ENCODE results near the gene CYP2C9. TPM values are rescaled to one million over a fixed set of nuclear protein-coding genes. Genes with fewer than 3 reads are reported as not detected.

CYP2C9 gene
- total and polyA plus RNA-seq, 2 of the 13 experiments (the other 11 are each of a cell fraction or from before 2014, with no cell fraction given) = not detected

- TF ChIP-seq, protein P1, sequence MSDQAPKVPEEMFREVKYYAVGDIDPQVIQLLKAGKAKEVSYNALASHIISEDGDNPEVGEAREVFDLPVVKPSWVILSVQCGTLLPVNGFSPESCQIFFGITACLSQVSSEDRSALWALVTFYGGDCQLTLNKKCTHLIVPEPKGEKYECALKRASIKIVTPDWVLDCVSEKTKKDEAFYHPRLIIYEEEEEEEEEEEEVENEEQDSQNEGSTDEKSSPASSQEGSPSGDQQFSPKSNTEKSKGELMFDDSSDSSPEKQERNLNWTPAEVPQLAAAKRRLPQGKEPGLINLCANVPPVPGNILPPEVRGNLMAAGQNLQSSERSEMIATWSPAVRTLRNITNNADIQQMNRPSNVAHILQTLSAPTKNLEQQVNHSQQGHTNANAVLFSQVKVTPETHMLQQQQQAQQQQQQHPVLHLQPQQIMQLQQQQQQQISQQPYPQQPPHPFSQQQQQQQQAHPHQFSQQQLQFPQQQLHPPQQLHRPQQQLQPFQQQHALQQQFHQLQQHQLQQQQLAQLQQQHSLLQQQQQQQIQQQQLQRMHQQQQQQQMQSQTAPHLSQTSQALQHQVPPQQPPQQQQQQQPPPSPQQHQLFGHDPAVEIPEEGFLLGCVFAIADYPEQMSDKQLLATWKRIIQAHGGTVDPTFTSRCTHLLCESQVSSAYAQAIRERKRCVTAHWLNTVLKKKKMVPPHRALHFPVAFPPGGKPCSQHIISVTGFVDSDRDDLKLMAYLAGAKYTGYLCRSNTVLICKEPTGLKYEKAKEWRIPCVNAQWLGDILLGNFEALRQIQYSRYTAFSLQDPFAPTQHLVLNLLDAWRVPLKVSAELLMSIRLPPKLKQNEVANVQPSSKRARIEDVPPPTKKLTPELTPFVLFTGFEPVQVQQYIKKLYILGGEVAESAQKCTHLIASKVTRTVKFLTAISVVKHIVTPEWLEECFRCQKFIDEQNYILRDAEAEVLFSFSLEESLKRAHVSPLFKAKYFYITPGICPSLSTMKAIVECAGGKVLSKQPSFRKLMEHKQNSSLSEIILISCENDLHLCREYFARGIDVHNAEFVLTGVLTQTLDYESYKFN (CRISPR knock-in tag; conservative IDR thresholded peaks at IDR 0.05) = peak; percentile 29; the same call in 1 of the 2 replicates
- TF ChIP-seq ATF7 (IDR thresholded peaks at IDR 0.05) = no peak
- TF ChIP-seq ATF7 (CRISPR knock-in tag; IDR thresholded peaks at IDR 0.05) = no peak
- no peak for TF ChIP-seq FOXA3 (CRISPR knock-in tag; IDR thresholded peaks at IDR 0.05)
- no peak for TF ChIP-seq ZBTB7B (CRISPR knock-in tag; IDR thresholded peaks at IDR 0.05)
Observed at GRCh38 chr10:94916423-94916822, 22.0 kb upstream of the CYP2C9 start (continued).

DNA sequence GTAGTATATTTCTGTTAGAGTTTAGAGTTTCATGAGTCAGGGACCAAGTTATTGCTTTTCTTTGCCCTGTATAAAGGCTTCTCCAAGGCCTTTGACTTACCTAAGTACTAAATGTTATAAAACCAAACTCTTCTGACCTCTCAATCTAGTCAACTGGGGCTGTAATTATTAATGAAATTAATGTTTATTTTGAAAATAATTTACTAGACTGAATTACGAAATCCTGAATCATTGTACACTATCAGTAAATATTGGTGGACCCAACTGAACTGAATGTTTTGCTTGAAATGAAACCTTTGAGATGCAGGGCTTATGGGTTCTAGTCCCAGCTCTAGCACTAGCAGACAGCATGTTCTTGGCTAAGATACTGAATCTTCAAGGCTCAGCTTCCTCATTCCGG, 1.7 kb upstream of the CYP2C9 start:
- ChIA-PET POLR2A (no interaction called here), CTCF (ENCODE audit: low intra/inter-chr PET ratio, low total read pairs) (no interaction called here)
- FAIRE-seq = no peak
- Histone ChIP-seq H4K20me1 (ENCODE audit: insufficient read depth, low read length) (no peaks in the 10 kb centered on the region), H3K36me3 (replicated peaks in 1 of 2; ENCODE audit: control insufficient read depth in 1 of 2, insufficient read depth in 2 of 2, low read length in 2 of 2) (no peaks in the 10 kb centered on the region), H3K4me3 (replicated peaks in 1 of 3; ENCODE audit: insufficient read depth in 1 of 3, low read depth in 2 of 3, low read length in 3 of 3) (no peak overlapping the region), H3K9me3 (ENCODE audit: low read length) (no peaks in the 10 kb centered on the region), H2AFZ (ENCODE audit: low read length) (no peak overlapping the region), H3K79me2 (ENCODE audit: insufficient read depth, low read length) (no peaks in the 10 kb centered on the region), H3K4me2 (ENCODE audit: low read depth, low read length) (no peak overlapping the region), H3K9ac (ENCODE audit: insufficient read depth, low read depth, low read length) (no peak overlapping the region), H3K27me3 (ENCODE audit: control insufficient read depth in 1 of 2, insufficient read depth in 2 of 2, low read length in 2 of 2) (no peaks in the 10 kb centered on the region), H3K4me1 (ENCODE audit: insufficient read depth, low read length) (no peaks in the 10 kb centered on the region), H3K27ac (ENCODE audit: extremely low read length, insufficient read depth, low read length) (no peak overlapping the region)
- TF ChIP-seq TSC22D2 (CRISPR knock-in tag; IDR thresholded peaks at IDR 0.05; ENCODE audit: borderline replicate concordance) (no peak), RBM39 (IDR thresholded peaks at IDR 0.05; ENCODE audit: low read depth, low read length, poor library complexity, severe bottlenecking) (no peak), HNRNPK (IDR thresholded peaks at IDR 0.05; ENCODE audit: low read depth, low read length, poor library complexity, severe bottlenecking) (no peak), PAF1 (CRISPR knock-in tag; IDR thresholded peaks at IDR 0.05) (no peak), MIER3 (CRISPR knock-in tag; IDR thresholded peaks at IDR 0.05; ENCODE audit: borderline replicate concordance) (no peak), MAFG (CRISPR knock-in tag; IDR thresholded peaks at IDR 0.05) (no peak), MEF2D (CRISPR knock-in tag; IDR thresholded peaks at IDR 0.05) (no peak), SP4 (CRISPR knock-in tag; IDR thresholded peaks at IDR 0.05) (no peak), PITX1 (CRISPR knock-in tag; IDR thresholded peaks at IDR 0.05) (no peak), HNF4A (CRISPR knock-in tag; IDR thresholded peaks at IDR 0.05) (no peak), HDAC2 (CRISPR knock-in tag; IDR thresholded peaks at IDR 0.05) (no peak), ZNF547 (CRISPR knock-in tag; IDR thresholded peaks at IDR 0.05) (no peak), ZNF629 (CRISPR knock-in tag; conservative IDR thresholded peaks at IDR 0.05) (no peak), REL (CRISPR knock-in tag; conservative IDR thresholded peaks at IDR 0.05) (no peak), TBX2 (CRISPR knock-in tag; IDR thresholded peaks at IDR 0.05; ENCODE audit: borderline replicate concordance) (no peak)
- TF ChIP-seq, protein P2, sequence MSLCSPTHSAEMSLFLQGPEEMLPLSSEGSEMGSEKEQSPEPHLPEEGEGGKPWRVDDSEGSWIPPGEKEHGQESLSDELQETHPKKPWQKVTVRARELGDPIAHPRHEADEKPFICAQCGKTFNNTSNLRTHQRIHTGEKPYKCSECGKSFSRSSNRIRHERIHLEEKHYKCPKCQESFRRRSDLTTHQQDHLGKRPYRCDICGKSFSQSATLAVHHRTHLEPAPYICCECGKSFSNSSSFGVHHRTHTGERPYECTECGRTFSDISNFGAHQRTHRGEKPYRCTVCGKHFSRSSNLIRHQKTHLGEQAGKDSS (CRISPR knock-in tag; IDR thresholded peaks at IDR 0.05; ENCODE audit: borderline replicate concordance, low read depth) = no peak
- TF ChIP-seq, protein P3, sequence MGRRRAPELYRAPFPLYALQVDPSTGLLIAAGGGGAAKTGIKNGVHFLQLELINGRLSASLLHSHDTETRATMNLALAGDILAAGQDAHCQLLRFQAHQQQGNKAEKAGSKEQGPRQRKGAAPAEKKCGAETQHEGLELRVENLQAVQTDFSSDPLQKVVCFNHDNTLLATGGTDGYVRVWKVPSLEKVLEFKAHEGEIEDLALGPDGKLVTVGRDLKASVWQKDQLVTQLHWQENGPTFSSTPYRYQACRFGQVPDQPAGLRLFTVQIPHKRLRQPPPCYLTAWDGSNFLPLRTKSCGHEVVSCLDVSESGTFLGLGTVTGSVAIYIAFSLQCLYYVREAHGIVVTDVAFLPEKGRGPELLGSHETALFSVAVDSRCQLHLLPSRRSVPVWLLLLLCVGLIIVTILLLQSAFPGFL (CRISPR knock-in tag; IDR thresholded peaks at IDR 0.05) = no peak
- ATAC-seq = no peak
- in situ Hi-C loops (cut with HindIII; ENCODE audit: extremely low pct_ligation_motif_present, low pct_unique_long_range_greater_than_20kb) (no loop called here), intact Hi-C loops (cut with micrococcal nuclease; ENCODE audit: unreplicated experiment) (no loop called here)
- WGBS (ENCODE audit: low lambda C conversion rate) = 23% methylated on average over 2 of the region's 2 CpGs
- BruUV-seq (replicated peaks) = no TSS peak
- no peak for DNase-seq (ENCODE audit: low spot score)

Measured in HepG2 (cell line).